ENCODE data around the gene FASTKD2.

FASTKD2 gene

GRCh38 chr2:206836722-206837121 lies 71.3 kb downstream of the FASTKD2 start:
- no peak for DNase-seq (ENCODE audit: low read depth in 2 of 2)

GRCh38 chr2:206837775-206838174 lies 72.4 kb downstream of the FASTKD2 start:
- no peak for DNase-seq (ENCODE audit: low read depth in 2 of 2)

GRCh38 chr2:206838690-206839089 lies 73.3 kb downstream of the FASTKD2 start:
- no peak for DNase-seq (ENCODE audit: low read depth in 2 of 2)

- no peak for DNase-seq (ENCODE audit: low read depth in 2 of 2)
These were observed 75.6 kb downstream of the FASTKD2 start for GRCh38 chr2:206840999-206841398.

Data from stimulated activated CD4-positive, alpha-beta T cell treated with anti-CD3 and anti-CD28 coated beads, Interleukin-1b, Interleukin-23, amount 100 ng/mL, for 4 hours (primary cell).